Keratinocyte (primary cell): Measurements from ENCODE around the gene HOXB8.

ENCODE experiments used
- CTCF ChIP-seq, 3 experiments: IDR thresholded peaks in 1 of 3; conservative IDR thresholded peaks in 1 of 3; optimal IDR thresholded peaks in 1 of 3; 2 replicates in 2 of 3; 3 replicates in 1 of 3; pipeline versions ENCODE3 to v1.5.1; 2011; ENCODE audit warnings: low read length in 3 of 3, mild to moderate bottlenecking in 3 of 3, moderate library complexity in 2 of 3, control low read depth in 1 of 3, inconsistent platforms in 1 of 3; ENCODE audit not compliant: insufficient read depth in 2 of 3; ENCODE audit errors: extremely low read depth in 1 of 3
- EZH2 ChIP-seq: IDR thresholded peaks from one replicate; pipeline ENCODE4 v1.6.1; 2012; ENCODE audit warnings: inconsistent platforms, mild to moderate bottlenecking, low read length, moderate library complexity

- TF ChIP-seq EZH2, result no peak
- TF ChIP-seq CTCF (optimal IDR thresholded peaks at IDR 0.05 in 1 of 3, IDR thresholded peaks at IDR 0.05 in 1 of 3, conservative IDR thresholded peaks at IDR 0.05 in 1 of 3; ENCODE audit: extremely low read depth in 1 of 3, insufficient read depth in 2 of 3, low read length in 3 of 3), result no peak
Observed at GRCh38 chr17:48634493-48635208, 19.6 kb upstream of the HOXB8 start.
